OCI-LY7 (cell line): ENCODE data around the gene FGFBP2. TPM values are rescaled to one million over a fixed set of nuclear protein-coding genes. Genes with fewer than 3 reads are reported as not detected.

Source experiments
- BruUV-seq: library from RNA; stranded (reverse); fragments of 400-500 nt; replicated peaks from 2 replicates; lab custom pipeline; 2021; lab: Mats Ljungman, UMichigan
- CTCF ChIA-PET: fragments of 300-600 bp; sonication (Branson Sonifier 250); formaldehyde crosslinking; loops from one replicate; lab custom pipeline; 2022; ENCODE audit warnings: antibody characterized with exemption; ENCODE audit not compliant: unreplicated experiment; lab: Charles Lee
- POLR2A ChIA-PET: fragments of 300-600 bp; sonication (Branson Sonifier 250); formaldehyde crosslinking; loops from one replicate; lab custom pipeline; 2022; ENCODE audit warnings: antibody characterized with exemption; lab: Charles Lee
- DNase-seq: peaks from one replicate; pipeline ENCODE4 v3.0.0-alpha.2; 2015; ENCODE audit warnings: low spot score
- H2AFZ ChIP-seq: fragments of 200-600 bp; sonication (generic), shearing (Covaris generic); 2 replicates; pipeline ENCODE4 v1.6.1; 2014; ENCODE audit warnings: mild to moderate bottlenecking, antibody characterized with exemption, low read length, moderate library complexity
- H3K27ac ChIP-seq: fragments of 200-600 bp; sonication (generic); 2 replicates; pipeline ENCODE4 v1.5.1; 2014; ENCODE audit warnings: mixed run types, low read depth, mild to moderate bottlenecking, moderate library complexity, low read length, inconsistent platforms; ENCODE audit not compliant: poor library complexity, severe bottlenecking
- H3K36me3 ChIP-seq: fragments of 200-600 bp; sonication (generic); 2 replicates; pipeline ENCODE4 v1.6.1; 2014; ENCODE audit warnings: mild to moderate bottlenecking, antibody characterized with exemption, low read length, moderate library complexity, mixed read lengths; ENCODE audit not compliant: insufficient read depth
- H3K4me1 ChIP-seq: fragments of 200-600 bp; sonication (generic); 2 replicates; pipeline ENCODE4 v1.5.1; 2014; ENCODE audit warnings: mild to moderate bottlenecking, low read length; ENCODE audit not compliant: insufficient read depth, poor library complexity, severe bottlenecking
- H3K4me2 ChIP-seq: fragments of 200-600 bp; sonication (generic); 2 replicates; pipeline ENCODE4 v1.6.1; 2014; ENCODE audit warnings: mild to moderate bottlenecking, low read length
- H3K4me3 ChIP-seq: fragments of 200-600 bp; sonication (generic); 2 replicates; pipeline ENCODE4 v1.5.1; 2014; ENCODE audit warnings: mild to moderate bottlenecking, low read depth, low read length; ENCODE audit not compliant: poor library complexity, severe bottlenecking
- H3K79me2 ChIP-seq: fragments of 200-600 bp; sonication (generic); 2 replicates; pipeline ENCODE4 v1.6.1; 2016; ENCODE audit warnings: low read depth, mild to moderate bottlenecking, low read length, moderate library complexity, mixed read lengths; ENCODE audit not compliant: insufficient read depth
- H3K9me2 ChIP-seq: fragments of 200-600 bp; sonication (generic); 2 replicates; pipeline ENCODE4 v1.6.1; 2016; ENCODE audit warnings: mild to moderate bottlenecking, low read length, mixed read lengths; ENCODE audit not compliant: insufficient read depth
- H3K9me3 ChIP-seq: fragments of 200-600 bp; sonication (generic); 2 replicates; pipeline ENCODE4 v1.6.1; 2014; ENCODE audit warnings: mild to moderate bottlenecking, mixed run types, low read length, mixed read lengths
- H4K20me1 ChIP-seq: fragments of 200-600 bp; sonication (generic); 2 replicates; pipeline ENCODE4 v1.6.1; 2014; ENCODE audit warnings: mild to moderate bottlenecking, antibody characterized with exemption, low read length, moderate library complexity, mixed read lengths; ENCODE audit not compliant: insufficient read depth
- EZH2phosphoT487 ChIP-seq: fragments of 200-600 bp; sonication (generic); IDR thresholded peaks from 2 replicates; pipeline ENCODE4 v1.6.1; 2018; ENCODE audit warnings: low read depth, borderline replicate concordance, mild to moderate bottlenecking, mixed run types, antibody characterized with exemption, low read length, moderate library complexity, mixed read lengths
- intact Hi-C: fragments of 100-400 bp; cut with micrococcal nuclease; formaldehyde crosslinking; loops from one replicate; pipeline ENCODE4 v1.10.0; 2022; ENCODE audit not compliant: unreplicated experiment
- total RNA-seq, 2 experiments: library from RNA; depleted of rRNA in 1 of 2; stranded (reverse); fragments of >200 nt in 1 of 2; shearing (Covaris generic) in 1 of 2; gene quantifications; 2 replicates each; pipeline ENCODE4 v1.2.3, GENCODE V29; 2014 to 2022
- TF ChIP-seq, protein P1 (sequence below): fragments of 200-600 bp; sonication (generic); conservative IDR thresholded peaks from 2 replicates; pipeline ENCODE4 v1.5.1; 2014; ENCODE audit warnings: mild to moderate bottlenecking, antibody characterized with exemption, low read length, moderate library complexity, mixed read lengths

Gene FGFBP2
- total RNA-seq, 2 experiments from 2014 or later = not detected

DNA sequence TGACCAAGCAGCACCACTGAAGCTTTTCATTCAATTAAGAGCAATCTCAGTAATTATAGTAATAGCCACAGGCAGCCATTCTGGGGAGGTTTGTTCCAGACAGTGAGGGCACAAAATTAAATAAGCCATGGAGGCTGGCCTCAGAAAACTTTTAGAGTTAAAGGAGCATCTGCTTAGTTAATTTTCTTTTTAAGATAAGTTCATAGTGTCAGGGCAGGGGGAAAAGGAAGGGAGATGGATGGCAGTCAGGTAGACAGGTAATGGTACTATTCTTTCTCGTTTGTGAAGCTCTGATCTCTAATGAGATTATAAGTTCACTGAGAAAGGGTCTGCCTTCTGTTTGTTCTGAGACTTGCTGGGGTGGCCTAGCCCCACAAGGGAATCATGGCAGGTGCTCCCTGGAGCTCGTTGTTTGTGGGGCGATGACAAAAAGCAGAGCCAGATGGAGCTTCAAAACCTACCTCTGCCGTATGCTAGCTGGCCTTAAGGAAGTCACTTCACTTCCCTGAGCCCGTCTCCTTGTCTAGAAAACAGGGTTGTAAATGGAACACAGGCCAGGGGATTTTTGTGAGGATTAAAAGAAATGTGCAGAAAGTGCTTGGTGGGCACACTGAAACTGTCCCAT, 44.6 kb upstream of the FGFBP2 start:
- CTCF ChIA-PET = no interaction called here
- H3K79me2 ChIP-seq = no peaks in the 10 kb centered on the region
- intact Hi-C loops = no loop called here
- no peak overlapping the region for H3K27ac ChIP-seq
- no peaks in the 10 kb centered on the region for H3K9me3 ChIP-seq
- POLR2A ChIA-PET = interaction anchor here (0.7 kb wide), 1 partner anchor 315 kb away, joined by 3 read pairs; no protein-coding TSS in a partner anchor
- H2AFZ ChIP-seq = no peak overlapping the region
- H3K9me2 ChIP-seq = no peaks in the 10 kb centered on the region
- no TSS peak for BruUV-seq
- no peaks in the 10 kb centered on the region for H4K20me1 ChIP-seq
- no peak for DNase-seq
- TF ChIP-seq, protein P1, sequence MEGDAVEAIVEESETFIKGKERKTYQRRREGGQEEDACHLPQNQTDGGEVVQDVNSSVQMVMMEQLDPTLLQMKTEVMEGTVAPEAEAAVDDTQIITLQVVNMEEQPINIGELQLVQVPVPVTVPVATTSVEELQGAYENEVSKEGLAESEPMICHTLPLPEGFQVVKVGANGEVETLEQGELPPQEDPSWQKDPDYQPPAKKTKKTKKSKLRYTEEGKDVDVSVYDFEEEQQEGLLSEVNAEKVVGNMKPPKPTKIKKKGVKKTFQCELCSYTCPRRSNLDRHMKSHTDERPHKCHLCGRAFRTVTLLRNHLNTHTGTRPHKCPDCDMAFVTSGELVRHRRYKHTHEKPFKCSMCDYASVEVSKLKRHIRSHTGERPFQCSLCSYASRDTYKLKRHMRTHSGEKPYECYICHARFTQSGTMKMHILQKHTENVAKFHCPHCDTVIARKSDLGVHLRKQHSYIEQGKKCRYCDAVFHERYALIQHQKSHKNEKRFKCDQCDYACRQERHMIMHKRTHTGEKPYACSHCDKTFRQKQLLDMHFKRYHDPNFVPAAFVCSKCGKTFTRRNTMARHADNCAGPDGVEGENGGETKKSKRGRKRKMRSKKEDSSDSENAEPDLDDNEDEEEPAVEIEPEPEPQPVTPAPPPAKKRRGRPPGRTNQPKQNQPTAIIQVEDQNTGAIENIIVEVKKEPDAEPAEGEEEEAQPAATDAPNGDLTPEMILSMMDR = no peak
- no peak for TF ChIP-seq EZH2phosphoT487
- H3K36me3 ChIP-seq = no peaks in the 10 kb centered on the region
- H3K4me3 ChIP-seq = no peak overlapping the region
- H3K4me1 ChIP-seq = no peaks in the 10 kb centered on the region
- no peak overlapping the region for H3K4me2 ChIP-seq

DNA sequence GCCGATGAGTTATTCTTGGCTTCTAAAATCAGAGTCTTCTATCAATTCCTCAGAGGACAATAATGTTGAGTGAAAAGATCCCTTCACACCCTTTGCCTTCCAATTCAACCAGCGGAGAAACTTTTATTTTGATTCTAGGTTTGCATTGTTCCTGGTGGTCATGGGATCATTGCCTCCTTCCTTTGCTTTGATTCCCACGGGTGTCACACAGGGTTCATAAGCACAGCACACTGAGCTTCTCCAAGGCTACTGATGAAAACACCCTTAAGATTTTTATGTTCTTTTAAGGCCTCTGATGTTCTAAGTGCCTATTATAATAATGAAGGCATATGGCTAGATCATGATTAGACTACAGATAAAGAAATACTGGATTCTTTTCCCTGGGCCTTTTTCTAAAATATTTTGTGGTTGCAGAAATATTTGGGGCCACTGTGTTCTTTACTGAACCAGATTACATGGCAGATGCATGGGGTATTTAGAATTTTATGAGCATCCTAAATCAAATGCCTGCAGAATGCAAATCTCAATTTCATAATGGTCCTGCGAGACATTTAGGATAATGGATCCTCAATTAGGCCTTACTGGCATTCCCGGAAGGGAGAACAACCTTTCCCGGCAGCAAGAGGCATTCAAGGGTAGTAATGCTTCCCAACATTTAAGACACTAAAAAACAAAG, 43.9 kb upstream of the FGFBP2 start:
- CTCF ChIA-PET = no interaction called here
- Histone ChIP-seq H3K79me2 (no peaks in the 10 kb centered on the region), H3K27ac (no peak overlapping the region), H3K9me2 (no peaks in the 10 kb centered on the region), H3K4me3 (no peak overlapping the region), H3K4me2 (no peak overlapping the region), H4K20me1 (no peaks in the 10 kb centered on the region), H3K9me3 (no peaks in the 10 kb centered on the region), H3K4me1 (no peaks in the 10 kb centered on the region), H3K36me3 (no peaks in the 10 kb centered on the region), H2AFZ (no peak overlapping the region)
- BruUV-seq = no TSS peak
- no peak for TF ChIP-seq EZH2phosphoT487
- TF ChIP-seq, protein P1 = no peak
- POLR2A ChIA-PET = no interaction called here
- intact Hi-C loops = no loop called here
- DNase-seq = no peak

DNA sequence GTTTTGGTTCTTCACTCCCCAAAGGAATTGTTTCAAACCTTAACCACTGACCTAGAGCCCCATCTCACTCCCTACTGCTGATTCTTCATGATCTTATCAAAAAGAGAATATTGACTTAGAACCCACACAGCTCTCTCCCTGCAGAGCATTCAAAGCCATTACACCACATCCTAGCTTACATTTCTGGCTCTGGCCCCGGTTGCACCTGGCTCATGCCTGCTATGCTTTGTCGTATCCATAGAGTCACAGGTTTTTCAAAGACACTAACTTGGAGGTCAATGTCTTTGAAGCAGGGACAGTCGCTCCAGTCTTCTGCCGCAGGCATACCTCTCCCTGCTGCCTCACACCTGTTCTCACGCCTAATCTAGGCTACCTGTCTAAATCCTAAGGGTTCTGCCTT, 42.7 kb upstream of the FGFBP2 start:
- intact Hi-C loops = no loop called here
- H3K36me3 ChIP-seq = no peaks in the 10 kb centered on the region
- no peak overlapping the region for H3K4me2 ChIP-seq
- no peak overlapping the region for H2AFZ ChIP-seq
- no peaks in the 10 kb centered on the region for H3K4me1 ChIP-seq
- no TSS peak for BruUV-seq
- H3K27ac ChIP-seq = no peak overlapping the region
- H3K4me3 ChIP-seq = no peak overlapping the region
- no peaks in the 10 kb centered on the region for H3K9me3 ChIP-seq
- H3K79me2 ChIP-seq = no peaks in the 10 kb centered on the region
- H4K20me1 ChIP-seq = no peaks in the 10 kb centered on the region
- TF ChIP-seq, protein P1 = no peak
- TF ChIP-seq EZH2phosphoT487 = no peak
- ChIA-PET POLR2A (interaction anchor here (0.5 kb wide), 1 partner anchor 663 kb away, joined by 3 read pairs; no protein-coding TSS in a partner anchor), CTCF (no interaction called here)
- no peaks in the 10 kb centered on the region for H3K9me2 ChIP-seq
- DNase-seq = no peak
